GM23338 (cell line): ENCODE results near the gene SEMA6C. TPM values are rescaled to one million over a fixed set of nuclear protein-coding genes. Genes with fewer than 3 reads are reported as not detected.

Source experiments
- ATAC-seq: fragments of 200-7000 bp; cut with Tn5 transposase; 3 replicates; pipeline ENCODE4 v1.9.1; 2020
- DNase-seq: peaks from one replicate; pipeline ENCODE4 v3.0.0-alpha.2; 2015; ENCODE audit warnings: low spot score
- H2AFZ ChIP-seq: fragments of 200-600 bp; sonication (generic); 2 replicates; pipeline ENCODE4 v1.8.0; 2016; ENCODE audit warnings: antibody characterized with exemption, mild to moderate bottlenecking, moderate library complexity
- H3F3A ChIP-seq: fragments of 200-600 bp; sonication (generic); replicated peaks from 2 replicates; pipeline ENCODE4 v1.8.0; 2017; ENCODE audit warnings: antibody characterized with exemption, mixed run types, low read depth
- H3K27ac ChIP-seq: fragments of 200-600 bp; sonication (generic); 2 replicates; pipeline ENCODE4 v1.6.1; 2016; ENCODE audit warnings: low read depth
- H3K27me3 ChIP-seq: fragments of 200-600 bp; sonication (generic); 2 replicates; pipeline ENCODE4 v1.8.0; 2016; ENCODE audit warnings: mild to moderate bottlenecking, mixed run types, moderate library complexity; ENCODE audit not compliant: insufficient read depth
- H3K36me3 ChIP-seq: fragments of 200-600 bp; sonication (generic); 2 replicates; pipeline ENCODE4 v1.8.0; 2016; ENCODE audit warnings: mild to moderate bottlenecking; ENCODE audit not compliant: insufficient read depth
- H3K4me1 ChIP-seq: fragments of 200-600 bp; sonication (generic); 2 replicates; pipeline ENCODE4 v1.8.0; 2016; ENCODE audit warnings: mild to moderate bottlenecking, moderate library complexity; ENCODE audit not compliant: insufficient read depth
- H3K4me2 ChIP-seq: fragments of 200-600 bp; sonication (generic); 2 replicates; pipeline ENCODE4 v1.7.1; 2017; ENCODE audit warnings: mixed run types
- H3K4me3 ChIP-seq: fragments of 200-600 bp; sonication (generic); 2 replicates; pipeline ENCODE4 v1.6.1; 2016; ENCODE audit warnings: mixed run types
- H3K79me2 ChIP-seq: fragments of 200-600 bp; sonication (generic); replicated peaks from 2 replicates; pipeline ENCODE4 v1.8.0; 2017; ENCODE audit warnings: mild to moderate bottlenecking; ENCODE audit not compliant: insufficient read depth
- H3K9me2 ChIP-seq: fragments of 200-600 bp; sonication (generic); 2 replicates; pipeline ENCODE4 v1.8.0; 2017; ENCODE audit not compliant: insufficient read depth
- H4K20me1 ChIP-seq: fragments of 200-600 bp; sonication (generic); replicated peaks from 2 replicates; pipeline ENCODE4 v1.8.0; 2017; ENCODE audit warnings: mild to moderate bottlenecking; ENCODE audit not compliant: insufficient read depth
- H3K27ac Mint-ChIP-seq: 2 replicates; pipeline ENCODE4 v1.8.0; 2020; ENCODE audit warnings: inconsistent platforms, mild to moderate bottlenecking, moderate library complexity, mixed read lengths
- H3K27me3 Mint-ChIP-seq: 3 replicates; pipeline ENCODE4 v1.8.0; 2022; ENCODE audit warnings: low read depth, mild to moderate bottlenecking, moderate library complexity, mixed read lengths, inconsistent platforms; ENCODE audit not compliant: insufficient read depth, poor library complexity
- H3K36me3 Mint-ChIP-seq: 3 replicates; pipeline ENCODE4 v1.8.0; 2021; ENCODE audit warnings: low read depth, mild to moderate bottlenecking, inconsistent platforms, moderate library complexity, mixed read lengths
- H3K4me1 Mint-ChIP-seq: 3 replicates; pipeline ENCODE4 v1.8.0; 2020; ENCODE audit warnings: mild to moderate bottlenecking, inconsistent platforms, mixed read lengths
- H3K4me3 Mint-ChIP-seq: 3 replicates; pipeline ENCODE4 v1.8.0; 2021; ENCODE audit warnings: moderate library complexity, mild to moderate bottlenecking, inconsistent platforms, mixed read lengths
- H3K9me3 Mint-ChIP-seq: 3 replicates; pipeline ENCODE4 v1.8.0; 2020; ENCODE audit warnings: moderate library complexity, mild to moderate bottlenecking, inconsistent platforms, mixed read lengths
- ETS1 ChIP-seq: IDR thresholded peaks from 2 replicates; pipeline ENCODE4 v1.6.1; 2016; ENCODE audit warnings: antibody characterized with exemption
- EZH2 ChIP-seq: fragments of 200-600 bp; sonication (generic); IDR thresholded peaks from one replicate; pipeline ENCODE4 v1.8.0; 2017; ENCODE audit warnings: antibody characterized with exemption, mild to moderate bottlenecking, low read depth; ENCODE audit not compliant: unreplicated experiment
- EZH2phosphoT487 ChIP-seq: fragments of 200-600 bp; sonication (generic); IDR thresholded peaks from one replicate; pipeline ENCODE4 v1.8.1; 2018; ENCODE audit warnings: antibody characterized with exemption; ENCODE audit not compliant: unreplicated experiment
- JUNB ChIP-seq: IDR thresholded peaks from one replicate; pipeline ENCODE4 v1.6.1; 2016; ENCODE audit warnings: antibody characterized with exemption; ENCODE audit not compliant: unreplicated experiment
- NANOG ChIP-seq: IDR thresholded peaks from 2 replicates; pipeline ENCODE4 v1.6.1; 2016; ENCODE audit warnings: antibody characterized with exemption, borderline replicate concordance
- REST ChIP-seq: IDR thresholded peaks from one replicate; pipeline ENCODE4 v1.6.1; 2018; ENCODE audit warnings: antibody characterized with exemption; ENCODE audit not compliant: unreplicated experiment
- ZNF331 ChIP-seq: fragments of 250-450 bp; sonication (Bioruptor Pico); IDR thresholded peaks from 2 replicates; pipeline ENCODE4 v1.5.0; 2020; ENCODE audit warnings: low read depth, mild to moderate bottlenecking, moderate library complexity
- ZNF462 ChIP-seq: fragments of 250-450 bp; sonication (Bioruptor Pico); IDR thresholded peaks from 2 replicates; pipeline ENCODE4 v1.5.0; 2020; ENCODE audit warnings: mild to moderate bottlenecking, moderate library complexity
- polyA plus RNA-seq: library from polyadenylated mRNA; unstranded; fragments of >200 nt; fragmentation: Nextera tagmentation; extraction: Ambion mirVana; gene quantifications from 2 replicates; pipeline ENCODE4 v1.2.1, GENCODE V29; 2016
- total RNA-seq: library from RNA; depleted of rRNA; stranded (reverse); fragments of >200 nt; shearing (Covaris generic); gene quantifications from 2 replicates; pipeline ENCODE4 v1.2.3, GENCODE V29; 2014
- TF ChIP-seq, protein P1 (sequence below), 2 experiments: fragments of 200-600 bp in 1 of 2; sonication (generic) in 1 of 2; conservative IDR thresholded peaks; 2 replicates each; pipeline versions ENCODE4 v1.5.1 to v1.6.1; 2016 to 2017; ENCODE audit warnings: antibody characterized with exemption in 2 of 2, low read depth in 2 of 2, mild to moderate bottlenecking in 2 of 2, moderate library complexity in 1 of 2

The SEMA6C gene
- total and polyA plus RNA-seq, 2 experiments from 2014 or later = 6.2 to 12.3 TPM

DNA sequence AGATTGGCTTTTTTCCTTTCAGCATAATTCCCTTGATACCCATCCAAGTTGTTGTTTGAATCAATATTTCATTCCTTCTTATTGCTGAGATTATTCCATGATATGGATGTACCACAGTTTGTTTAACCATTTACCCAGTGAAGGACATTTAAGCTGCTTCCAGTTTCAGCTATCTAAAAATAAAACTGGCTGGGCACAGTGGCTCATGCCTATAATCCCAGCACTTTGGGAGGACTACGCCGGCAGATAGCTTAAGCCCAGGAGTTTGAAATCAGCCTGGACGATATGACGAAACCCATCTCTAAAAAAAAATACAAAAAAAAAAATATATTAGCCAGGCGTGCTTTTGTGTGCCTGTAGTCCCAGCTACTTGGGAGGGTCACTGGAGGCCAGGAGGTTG, 32.6 kb downstream of the SEMA6C start:
- H3K4me3 ChIP-seq = no peak overlapping the region
- no peaks in the 10 kb centered on the region for H3K4me1 Mint-ChIP-seq
- H3K9me3 Mint-ChIP-seq = no peaks in the 10 kb centered on the region; the same call in 2 of the 3 replicates
- H3K27ac ChIP-seq = no peak overlapping the region
- H3K27me3 ChIP-seq = no peaks in the 10 kb centered on the region
- no peaks in the 10 kb centered on the region for H3K9me2 ChIP-seq
- H2AFZ ChIP-seq = no peak overlapping the region
- H3K36me3 Mint-ChIP-seq = no peaks in the 10 kb centered on the region
- DNase-seq = no peak
- H3F3A ChIP-seq = 0 out of 2 replicates have a peak, but pooled peaks cover under 1% of the 10 kb centered on the region
- no peak overlapping the region for H3K4me2 ChIP-seq
- no peak overlapping the region for H3K27ac Mint-ChIP-seq
- H3K4me1 ChIP-seq = no peaks in the 10 kb centered on the region
- H4K20me1 ChIP-seq = no peaks in the 10 kb centered on the region
- no peak for ATAC-seq
- no peaks in the 10 kb centered on the region for H3K36me3 ChIP-seq
- no peak overlapping the region for H3K4me3 Mint-ChIP-seq
- TF ChIP-seq EZH2phosphoT487 (no peak), ZNF331 (CRISPR knock-in tag) (no peak), NANOG (no peak), ZNF462 (no peak), ETS1 (no peak), EZH2 (no peak), REST (no peak), JUNB (no peak)
- TF ChIP-seq, protein P1, sequence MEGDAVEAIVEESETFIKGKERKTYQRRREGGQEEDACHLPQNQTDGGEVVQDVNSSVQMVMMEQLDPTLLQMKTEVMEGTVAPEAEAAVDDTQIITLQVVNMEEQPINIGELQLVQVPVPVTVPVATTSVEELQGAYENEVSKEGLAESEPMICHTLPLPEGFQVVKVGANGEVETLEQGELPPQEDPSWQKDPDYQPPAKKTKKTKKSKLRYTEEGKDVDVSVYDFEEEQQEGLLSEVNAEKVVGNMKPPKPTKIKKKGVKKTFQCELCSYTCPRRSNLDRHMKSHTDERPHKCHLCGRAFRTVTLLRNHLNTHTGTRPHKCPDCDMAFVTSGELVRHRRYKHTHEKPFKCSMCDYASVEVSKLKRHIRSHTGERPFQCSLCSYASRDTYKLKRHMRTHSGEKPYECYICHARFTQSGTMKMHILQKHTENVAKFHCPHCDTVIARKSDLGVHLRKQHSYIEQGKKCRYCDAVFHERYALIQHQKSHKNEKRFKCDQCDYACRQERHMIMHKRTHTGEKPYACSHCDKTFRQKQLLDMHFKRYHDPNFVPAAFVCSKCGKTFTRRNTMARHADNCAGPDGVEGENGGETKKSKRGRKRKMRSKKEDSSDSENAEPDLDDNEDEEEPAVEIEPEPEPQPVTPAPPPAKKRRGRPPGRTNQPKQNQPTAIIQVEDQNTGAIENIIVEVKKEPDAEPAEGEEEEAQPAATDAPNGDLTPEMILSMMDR (conservative IDR thresholded peaks at IDR 0.05; ENCODE audit: low read depth in 2 of 2) = no peak
- H3K27me3 Mint-ChIP-seq = peaks cover 3% of the 10 kb centered on the region
- H3K79me2 ChIP-seq = no peaks in the 10 kb centered on the region
